ENCODE measurements around the gene AKAP13. TPM values are rescaled to one million over a fixed set of nuclear protein-coding genes. Genes with fewer than 3 reads are reported as not detected.

AKAP13 gene
- polyA plus RNA-seq, 3 donors, result 42.2 to 83.3 (median 49.0) TPM

DNA sequence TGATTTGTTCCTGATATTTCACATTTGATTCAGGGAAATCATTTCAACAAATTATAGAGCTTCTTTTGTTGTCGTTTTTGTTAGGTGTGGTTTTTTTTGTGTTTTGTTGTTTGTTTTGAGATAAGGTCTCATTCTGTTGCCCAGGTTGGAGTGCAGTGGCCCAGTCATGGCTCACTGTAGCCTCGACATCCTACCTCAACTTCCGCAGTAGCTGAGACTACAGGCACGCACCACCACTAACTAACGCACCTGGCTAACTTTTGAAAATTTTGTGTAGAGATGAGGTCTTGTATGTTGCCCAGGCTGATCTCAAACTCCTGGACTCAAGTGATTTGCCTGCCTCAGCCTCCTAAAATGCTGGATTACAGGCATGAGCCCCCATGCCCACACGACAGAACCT, 177.0 kb downstream of the AKAP13 start:
- 75 to 95% (median 87%) methylated on average over 6 of the region's 6 CpGs for WGBS, 3 donors
- no peak overlapping the region for H3K27ac ChIP-seq (ENCODE audit: low read depth, low read length)

DNA sequence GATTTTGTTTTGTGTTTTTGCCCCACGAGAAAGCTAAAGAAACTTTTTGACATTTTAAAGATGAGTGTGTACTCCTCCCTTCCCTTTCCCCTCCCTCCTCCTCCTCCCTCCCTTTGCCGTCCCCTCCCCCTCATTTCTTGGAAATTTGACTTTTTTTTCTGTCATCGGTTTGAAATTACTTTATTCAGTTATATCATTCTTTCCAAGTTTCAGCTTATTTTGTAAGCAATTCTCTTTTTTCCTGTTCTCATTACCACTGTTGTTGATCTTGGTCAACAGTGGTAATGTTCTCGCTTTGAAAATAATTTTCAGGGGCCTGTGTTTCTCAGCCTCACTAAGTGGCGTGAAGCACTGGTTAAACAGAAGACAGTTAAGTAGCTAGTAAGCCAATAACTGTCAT, 178.4 kb downstream of the AKAP13 start:
- 32 to 71% (median 37%) methylated on average over 5 of the region's 5 CpGs for WGBS, 3 donors

DNA sequence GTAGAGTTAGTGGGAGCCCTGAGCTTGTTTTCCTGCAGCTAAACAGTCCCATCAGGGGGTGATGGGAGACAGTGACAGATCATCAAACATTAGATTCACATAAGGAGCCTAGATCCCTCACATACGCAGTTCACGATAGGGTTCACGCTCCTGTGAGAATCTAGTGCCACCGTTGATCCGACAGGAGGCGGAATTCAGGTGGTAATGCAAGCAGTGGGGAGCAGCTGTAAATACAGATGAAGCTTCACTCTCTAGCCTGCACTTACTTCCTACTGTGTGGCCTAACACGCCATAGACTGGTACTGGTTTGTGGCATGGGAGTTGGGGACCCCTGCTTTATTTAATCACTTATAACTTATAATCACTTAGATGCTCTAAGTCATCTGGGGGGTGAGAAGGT, 179.1 kb downstream of the AKAP13 start:
- WGBS, 3 donors, result 86 to 92% (median 90%) methylated on average over 7 of the region's 7 CpGs
- H3K27ac ChIP-seq (ENCODE audit: low read depth, low read length), result no peak overlapping the region

More for the DNA sequence above, 178.4 kb downstream of the AKAP13 start:
- H3K27ac ChIP-seq (ENCODE audit: low read depth, low read length), result no peak overlapping the region

DNA sequence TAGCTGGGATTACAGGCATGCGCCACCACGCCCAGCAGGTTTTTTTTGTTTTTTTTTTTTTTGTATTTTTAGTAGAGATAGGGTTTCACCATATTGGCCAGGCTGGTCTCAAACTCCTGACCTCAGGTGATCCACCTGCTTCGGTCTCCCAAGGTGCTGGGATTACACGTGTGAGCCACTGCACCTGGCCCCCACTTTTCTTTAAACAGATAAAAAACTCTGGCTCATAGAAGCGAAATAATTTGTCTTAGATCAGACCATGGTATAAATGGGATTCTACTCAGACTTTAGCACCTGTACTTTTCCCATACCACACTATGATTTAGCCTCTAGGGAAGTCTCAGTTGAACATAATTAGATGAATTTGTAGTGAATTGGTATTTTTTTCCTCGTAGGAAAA, 182.4 kb downstream of the AKAP13 start:
- WGBS, 3 donors, result 36 to 95% (median 93%) methylated on average over 6 of the region's 6 CpGs
- H3K27ac ChIP-seq (ENCODE audit: low read depth, low read length), result no peak overlapping the region

DNA sequence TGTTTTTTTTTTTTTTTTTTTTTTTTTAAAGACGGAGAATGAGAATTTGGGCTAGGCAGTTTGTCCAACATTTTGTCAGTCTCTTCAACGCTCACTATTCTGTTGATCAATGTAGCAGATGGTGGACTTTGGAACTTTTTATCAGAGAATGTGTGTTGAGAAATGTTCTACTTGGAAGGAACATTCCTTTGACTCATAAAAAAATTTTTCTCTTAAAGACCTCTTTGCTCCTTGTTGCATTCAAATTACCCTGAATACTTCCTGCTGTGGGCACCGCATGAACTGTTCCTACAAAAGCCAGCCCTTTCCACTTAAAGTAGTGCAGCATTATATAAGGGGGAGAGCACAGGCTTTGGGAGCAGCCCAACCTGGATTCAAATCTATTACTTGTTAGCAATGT, 182.9 kb downstream of the AKAP13 start:
- H3K27ac ChIP-seq (ENCODE audit: low read depth, low read length), result no peak overlapping the region
- 27 to 68% (median 60%) methylated on average over 3 of the region's 3 CpGs for WGBS, 3 donors

DNA sequence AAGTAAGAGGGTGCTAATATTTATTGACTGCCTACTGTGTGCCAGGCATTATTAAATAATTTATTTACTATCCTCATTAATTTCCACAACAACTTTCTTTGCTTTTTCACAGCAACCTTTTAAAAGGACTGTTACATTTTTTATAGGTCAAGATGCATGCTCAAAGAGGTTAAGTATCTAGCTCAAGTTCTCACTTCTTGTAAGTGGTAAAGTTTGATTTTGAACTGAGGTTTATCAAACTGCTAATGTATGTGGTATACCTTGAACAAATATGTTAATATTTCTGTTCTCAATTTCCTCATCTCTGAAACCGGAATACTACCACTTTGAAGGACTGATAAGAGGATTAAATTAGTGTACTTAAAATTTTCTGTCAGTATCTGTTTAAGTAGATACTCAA, 183.3 kb downstream of the AKAP13 start:
- 50 to 86% (median 76%) methylated on average over 1 of the region's 1 CpG for WGBS, 3 donors
- H3K27ac ChIP-seq (ENCODE audit: low read depth, low read length), result no peak overlapping the region

DNA sequence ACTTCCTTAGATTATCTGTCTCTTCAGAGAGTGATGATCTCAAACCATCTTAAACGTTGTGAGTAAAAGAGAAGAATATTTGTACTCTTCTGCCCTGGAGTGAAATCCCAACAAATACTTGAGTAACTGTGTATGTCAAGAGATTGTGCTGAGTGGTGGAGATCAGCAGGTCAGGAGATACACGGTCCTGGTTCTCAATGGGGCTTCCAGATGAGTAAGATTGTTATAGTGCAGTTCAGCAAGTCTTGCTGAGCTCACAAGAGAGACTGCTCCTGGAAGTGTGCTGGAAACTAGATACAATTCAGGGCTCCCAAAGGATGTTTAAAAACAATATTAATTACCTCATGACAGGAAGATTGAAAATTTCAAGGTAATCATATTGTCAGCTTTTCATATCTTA, 184.3 kb downstream of the AKAP13 start:
- WGBS, 3 donors, result 32 to 53% (median 51%) methylated on average over 2 of the region's 2 CpGs
- H3K27ac ChIP-seq (ENCODE audit: low read depth, low read length), result no peak overlapping the region

DNA sequence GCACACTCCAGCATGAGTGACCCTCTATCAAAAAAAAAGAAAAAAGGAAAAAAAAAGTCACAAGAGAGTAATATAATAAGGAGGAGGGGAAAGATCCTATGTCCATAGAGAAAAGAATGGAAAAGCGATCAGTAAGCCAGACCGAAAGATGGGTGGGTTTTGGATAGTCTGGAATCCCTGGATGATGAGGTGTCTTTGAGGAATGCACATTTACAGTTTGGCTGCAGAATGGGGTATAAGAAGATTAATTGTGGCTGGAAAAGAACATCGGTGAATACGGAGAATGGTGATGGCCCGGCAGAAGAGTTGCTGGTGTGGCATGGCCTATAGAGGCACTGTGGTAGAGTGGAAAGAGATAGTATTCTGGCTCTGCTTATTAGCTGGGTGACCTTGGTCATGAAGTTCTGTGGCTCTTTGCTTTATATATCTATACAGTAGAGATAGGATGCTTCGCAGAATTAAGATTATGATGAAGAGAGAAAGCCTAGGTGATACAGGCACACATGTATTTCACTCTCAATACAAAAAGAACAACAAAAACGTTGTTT, 187.9 kb downstream of the AKAP13 start:
- no peak overlapping the region for H3K27ac ChIP-seq (ENCODE audit: low read depth, low read length)
- WGBS, 3 donors, result 88 to 93% (median 90%) methylated on average over 7 of the region's 7 CpGs

DNA sequence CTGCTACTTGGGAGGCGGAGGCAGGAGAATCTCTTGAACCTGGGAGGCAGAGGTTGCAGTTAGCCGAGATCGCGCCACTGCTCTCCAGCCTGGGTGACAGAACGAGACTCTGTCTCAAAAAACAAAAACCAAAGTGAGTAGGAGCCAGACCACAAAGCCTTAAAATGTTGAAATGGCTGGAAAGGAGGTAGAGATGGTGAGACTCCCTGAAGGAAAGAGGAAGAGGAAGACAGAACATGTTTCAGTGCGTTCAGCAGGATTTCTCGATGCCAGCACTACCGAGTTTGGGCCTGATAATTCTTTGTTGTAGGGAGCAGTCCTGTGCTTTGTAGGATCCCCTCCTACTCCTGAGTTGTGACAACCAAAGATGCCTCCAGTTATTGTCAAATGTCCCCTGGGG, 189.9 kb downstream of the AKAP13 start:
- H3K27ac ChIP-seq (ENCODE audit: low read depth, low read length), result no peak overlapping the region
- WGBS, 3 donors, result 76 to 95% (median 80%) methylated on average over 8 of the region's 8 CpGs

DNA sequence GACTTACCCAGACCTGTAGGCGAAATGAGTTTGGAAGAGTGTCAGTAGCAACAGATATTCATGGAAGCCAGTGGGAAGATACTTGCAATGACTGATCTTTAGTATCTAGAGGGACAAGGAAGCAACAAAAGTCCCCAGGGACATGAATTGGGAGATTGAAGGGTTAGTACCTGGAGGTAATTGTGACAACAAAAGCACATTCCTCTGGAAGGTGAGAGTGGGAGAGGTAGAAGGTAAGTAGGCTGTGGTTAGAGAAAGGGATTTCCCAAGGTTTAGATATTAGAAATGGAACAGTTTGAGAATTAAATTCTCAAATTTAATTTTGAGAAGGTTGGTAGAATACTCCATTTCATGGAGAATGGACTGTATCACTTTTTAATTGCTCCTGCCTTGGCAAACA, 191.4 kb downstream of the AKAP13 start:
- WGBS, 3 donors, result 97 to 99% (median 98%) methylated on average over 1 of the region's 1 CpG
- no peak overlapping the region for H3K27ac ChIP-seq (ENCODE audit: low read depth, low read length)

DNA sequence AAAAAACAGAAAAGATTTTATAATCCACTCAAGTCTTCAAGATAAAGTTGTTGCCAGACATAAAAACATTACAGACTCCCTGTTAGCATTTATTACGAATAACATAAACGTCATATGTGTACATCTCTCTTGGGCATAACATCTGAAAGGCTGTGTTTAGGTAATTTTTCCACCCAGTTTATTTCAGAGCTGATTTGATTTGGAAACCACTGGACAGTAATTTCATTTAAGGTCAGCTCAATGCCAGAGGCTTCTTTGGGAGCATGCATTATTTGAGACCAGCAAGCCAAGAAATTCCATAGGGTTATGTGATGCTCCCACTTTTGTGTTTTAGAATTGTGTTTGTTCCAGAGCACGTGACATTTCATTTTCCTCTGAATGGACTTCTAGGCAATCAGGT, 196.0 kb downstream of the AKAP13 start:
- no peak overlapping the region for H3K27ac ChIP-seq (ENCODE audit: low read depth, low read length)
- 33 to 81% (median 80%) methylated on average over 3 of the region's 3 CpGs for WGBS, 3 donors

DNA sequence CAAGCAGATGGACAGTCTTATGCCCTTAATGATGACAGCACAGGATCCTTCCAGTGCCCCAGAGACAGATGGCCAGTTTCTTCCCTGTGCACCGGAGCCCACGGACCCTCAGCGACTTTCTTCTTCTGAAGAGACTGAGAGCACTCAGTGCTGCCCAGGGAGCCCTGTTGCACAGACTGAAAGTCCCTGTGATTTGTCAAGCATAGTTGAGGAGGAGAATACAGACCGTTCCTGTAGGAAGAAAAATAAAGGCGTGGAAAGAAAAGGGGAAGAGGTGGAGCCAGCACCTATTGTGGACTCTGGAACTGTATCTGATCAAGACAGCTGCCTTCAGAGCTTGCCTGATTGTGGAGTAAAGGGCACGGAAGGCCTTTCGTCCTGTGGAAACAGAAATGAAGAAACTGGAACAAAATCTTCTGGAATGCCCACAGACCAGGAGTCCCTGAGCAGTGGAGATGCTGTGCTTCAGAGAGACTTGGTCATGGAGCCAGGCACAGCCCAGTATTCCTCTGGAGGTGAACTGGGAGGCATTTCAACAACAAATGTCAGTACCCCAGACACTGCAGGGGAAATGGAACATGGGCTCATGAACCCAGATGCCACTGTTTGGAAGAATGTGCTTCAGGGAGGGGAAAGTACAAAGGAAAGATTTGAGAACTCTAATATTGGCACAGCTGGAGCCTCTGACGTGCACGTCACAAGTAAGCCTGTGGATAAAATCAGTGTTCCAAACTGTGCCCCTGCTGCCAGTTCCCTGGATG, 198.7 kb downstream of the AKAP13 start:
- no peak overlapping the region for H3K27ac ChIP-seq (ENCODE audit: low read depth, low read length)
- WGBS, 3 donors, result 29 to 50% (median 50%) methylated on average over 9 of the region's 9 CpGs

DNA sequence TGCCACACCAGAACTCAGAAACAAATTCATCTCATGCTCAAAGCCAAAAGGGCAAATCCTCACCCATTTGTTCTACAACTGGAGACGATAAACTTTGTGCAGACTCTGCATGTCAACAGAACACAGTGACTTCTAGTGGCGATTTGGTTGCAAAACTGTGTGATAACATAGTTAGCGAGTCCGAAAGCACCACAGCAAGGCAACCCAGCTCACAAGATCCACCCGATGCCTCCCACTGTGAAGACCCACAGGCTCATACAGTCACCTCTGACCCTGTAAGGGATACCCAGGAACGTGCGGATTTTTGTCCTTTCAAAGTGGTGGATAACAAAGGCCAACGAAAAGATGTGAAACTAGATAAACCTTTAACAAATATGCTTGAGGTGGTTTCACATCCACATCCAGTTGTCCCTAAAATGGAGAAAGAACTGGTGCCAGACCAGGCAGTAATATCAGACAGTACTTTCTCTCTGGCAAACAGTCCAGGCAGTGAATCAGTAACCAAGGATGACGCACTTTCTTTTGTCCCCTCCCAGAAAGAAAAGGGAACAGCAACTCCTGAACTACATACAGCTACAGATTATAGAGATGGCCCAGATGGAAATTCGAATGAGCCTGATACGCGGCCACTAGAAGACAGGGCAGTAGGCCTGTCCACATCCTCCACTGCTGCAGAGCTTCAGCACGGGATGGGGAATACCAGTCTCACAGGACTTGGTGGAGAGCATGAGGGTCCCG, 199.7 kb downstream of the AKAP13 start:
- 31 to 66% (median 51%) methylated on average over 14 of the region's 14 CpGs for WGBS, 3 donors
- H3K27ac ChIP-seq (ENCODE audit: low read depth, low read length), result no peak overlapping the region

DNA sequence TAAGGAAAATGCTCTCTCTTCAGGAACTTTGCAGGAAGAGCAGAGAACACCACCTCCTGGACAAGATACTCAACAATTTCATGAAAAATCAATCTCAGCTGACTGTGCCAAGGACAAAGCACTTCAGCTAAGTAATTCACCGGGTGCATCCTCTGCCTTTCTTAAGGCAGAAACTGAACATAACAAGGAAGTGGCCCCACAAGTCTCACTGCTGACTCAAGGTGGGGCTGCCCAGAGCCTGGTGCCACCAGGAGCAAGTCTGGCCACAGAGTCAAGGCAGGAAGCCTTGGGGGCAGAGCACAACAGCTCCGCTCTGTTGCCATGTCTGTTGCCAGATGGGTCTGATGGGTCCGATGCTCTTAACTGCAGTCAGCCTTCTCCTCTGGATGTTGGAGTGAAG, 200.5 kb downstream of the AKAP13 start:
- H3K27ac ChIP-seq (ENCODE audit: low read depth, low read length), result no peak overlapping the region
- WGBS, 3 donors, result 23 to 42% (median 38%) methylated on average over 3 of the region's 3 CpGs

DNA sequence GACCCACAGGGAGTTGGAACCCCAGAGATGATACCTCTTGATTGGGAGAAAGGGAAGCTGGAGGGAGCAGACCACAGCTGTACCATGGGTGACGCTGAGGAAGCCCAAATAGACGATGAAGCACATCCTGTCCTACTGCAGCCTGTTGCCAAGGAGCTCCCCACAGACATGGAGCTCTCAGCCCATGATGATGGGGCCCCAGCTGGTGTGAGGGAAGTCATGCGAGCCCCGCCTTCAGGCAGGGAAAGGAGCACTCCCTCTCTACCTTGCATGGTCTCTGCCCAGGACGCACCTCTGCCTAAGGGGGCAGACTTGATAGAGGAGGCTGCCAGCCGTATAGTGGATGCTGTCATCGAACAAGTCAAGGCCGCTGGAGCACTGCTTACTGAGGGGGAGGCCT, 201.1 kb downstream of the AKAP13 start:
- peak overlapping the region; percentile 85 for H3K27ac ChIP-seq (ENCODE audit: low read depth, low read length)
- WGBS, 3 donors, result 34 to 67% (median 66%) methylated on average over 8 of the region's 8 CpGs

DNA sequence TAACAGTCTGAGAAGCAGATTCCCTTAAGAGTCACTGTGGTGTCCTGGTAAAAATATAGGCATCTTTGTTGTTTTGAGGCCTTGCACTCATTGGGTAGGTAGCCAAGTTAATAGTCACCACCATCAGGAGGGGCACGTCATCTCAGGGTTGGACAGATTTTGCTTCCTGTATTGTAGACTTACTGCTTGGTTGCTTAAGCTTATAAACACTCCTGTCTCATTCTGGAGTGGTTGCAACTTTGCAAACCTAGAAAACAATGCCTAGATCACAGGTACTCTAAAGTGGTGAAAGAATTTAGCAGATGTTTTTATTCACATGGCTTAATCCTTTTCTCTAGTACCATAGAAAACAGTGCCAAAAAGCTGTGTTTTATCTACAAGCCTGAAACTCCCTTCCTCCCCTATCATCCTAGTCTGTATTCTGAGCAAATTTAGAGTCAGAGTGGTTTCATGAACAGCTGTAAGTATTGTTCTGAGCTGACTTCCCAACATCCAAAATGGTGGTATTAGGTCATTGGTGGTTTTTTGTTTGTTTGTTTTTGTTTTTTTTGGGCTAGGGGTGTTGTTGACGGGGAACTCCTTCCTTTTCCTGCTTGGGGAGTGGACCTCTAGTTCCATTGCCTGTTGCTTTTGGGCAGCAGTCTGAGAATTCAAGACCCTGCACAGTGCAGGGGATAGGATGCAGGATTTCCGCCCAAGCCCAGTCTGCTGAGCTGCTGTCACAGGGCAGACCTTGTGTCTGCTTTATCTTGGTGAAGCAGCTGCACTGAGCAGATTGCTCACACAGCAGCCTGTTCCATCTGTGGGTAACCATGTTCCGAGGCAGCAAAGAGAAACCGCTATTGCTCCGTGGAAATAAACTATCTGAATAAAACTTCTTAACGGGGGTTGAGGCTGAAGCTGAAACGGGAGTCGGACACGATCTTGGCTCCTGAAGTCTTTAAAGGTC, 202.0 kb downstream of the AKAP13 start:
- WGBS, 3 donors, result 12 to 16% (median 15%) methylated on average over 10 of the region's 10 CpGs
- peak overlapping the region; percentile 85 for H3K27ac ChIP-seq (ENCODE audit: low read depth, low read length)

DNA sequence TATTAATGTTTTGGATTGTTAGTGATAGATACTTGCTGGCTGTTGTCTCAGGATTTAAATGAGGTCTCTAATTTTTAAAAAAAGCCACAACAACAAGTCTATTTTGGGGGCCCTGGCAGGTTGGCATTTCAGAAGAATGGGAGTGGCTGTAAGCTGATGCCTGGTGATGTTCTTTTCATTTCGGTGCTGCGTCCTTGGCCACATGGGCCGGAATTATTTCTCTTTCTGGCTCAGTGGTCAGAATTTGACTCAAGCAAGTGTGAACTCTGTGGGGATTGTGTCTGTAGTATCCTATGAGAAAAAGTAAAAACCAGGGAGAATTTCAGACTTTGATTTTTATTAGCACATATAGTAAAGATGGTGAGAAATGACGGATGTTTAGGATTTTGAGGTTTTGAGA, 203.0 kb downstream of the AKAP13 start:
- WGBS, 3 donors, result 17 to 37% (median 36%) methylated on average over 4 of the region's 4 CpGs
- no peak overlapping the region for H3K27ac ChIP-seq (ENCODE audit: low read depth, low read length)

DNA sequence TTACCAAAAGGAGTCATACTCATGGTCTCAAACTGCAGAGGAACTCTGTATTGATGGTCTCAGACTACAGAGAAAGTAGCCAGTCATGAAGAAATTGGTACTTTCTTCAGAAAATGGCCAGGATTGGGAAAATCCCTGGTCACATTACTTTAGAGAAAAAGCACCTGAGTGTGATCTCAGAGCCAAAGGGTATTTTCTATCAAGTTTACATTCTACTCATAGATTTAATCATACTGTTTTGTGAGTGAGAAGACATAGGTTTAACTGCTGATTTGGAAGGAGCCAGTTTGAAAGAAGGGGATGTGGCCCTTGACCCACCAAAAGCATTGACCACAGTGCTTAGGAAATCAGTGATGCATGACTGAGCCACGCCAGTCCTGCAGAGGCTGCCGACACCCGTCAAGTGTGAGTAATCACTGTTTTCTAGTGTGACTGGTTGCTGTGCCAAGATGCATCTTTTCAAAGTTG, 203.6 kb downstream of the AKAP13 start:
- 22 to 44% (median 30%) methylated on average over 3 of the region's 3 CpGs for WGBS, 3 donors
- no peak overlapping the region for H3K27ac ChIP-seq (ENCODE audit: low read depth, low read length)

Data from adipose tissue (tissue), 3 donors.